Keratinocyte (primary cell): ENCODE results near the gene TMEM178A. TPM values are rescaled to one million over a fixed set of nuclear protein-coding genes. Genes with fewer than 3 reads are reported as not detected.

Experiments used
- DNase-seq: peaks from one replicate; pipeline ENCODE4 v3.0.0-alpha.2; 2011; ENCODE audit warnings: low read depth, missing footprints, low spot score
- FAIRE-seq: peaks from 2 replicates; lab custom pipeline; 2011; peaks lifted over from hg19 to GRCh38; lab: Jason Lieb, UNC
- H2AFZ ChIP-seq: 2 replicates; pipeline ENCODE4 v1.6.0; 2012; ENCODE audit warnings: low read length, control low read depth, inconsistent platforms; ENCODE audit not compliant: control insufficient read depth
- H3K27ac ChIP-seq: 2 replicates; pipeline ENCODE4 v1.5.1; 2011; ENCODE audit warnings: low read length; ENCODE audit not compliant: control insufficient read depth, insufficient read depth
- H3K27me3 ChIP-seq: 3 replicates; pipeline ENCODE4 v1.6.0; 2011; ENCODE audit warnings: low read length; ENCODE audit not compliant: control insufficient read depth, insufficient read depth; ENCODE audit errors: extremely low read depth
- H3K36me3 ChIP-seq, 2 experiments: 2 replicates in 1 of 2; 3 replicates in 1 of 2; pipeline ENCODE4 v1.5.1; 2011; ENCODE audit warnings: low read length in 2 of 2, mild to moderate bottlenecking in 1 of 2; ENCODE audit not compliant: control insufficient read depth in 2 of 2, insufficient read depth in 2 of 2; ENCODE audit errors: extremely low read depth in 1 of 2
- H3K4me1 ChIP-seq: 3 replicates; pipeline ENCODE4 v1.5.1; 2011; ENCODE audit warnings: low read length; ENCODE audit not compliant: control insufficient read depth, insufficient read depth; ENCODE audit errors: extremely low read depth
- H3K4me2 ChIP-seq: 3 replicates; pipeline ENCODE4 v1.6.0; 2011; ENCODE audit warnings: low read depth, low read length; ENCODE audit not compliant: control insufficient read depth, insufficient read depth; ENCODE audit errors: extremely low read depth
- H3K4me3 ChIP-seq, 3 experiments: fragments of 200-600 bp in 1 of 3; sonication (generic) in 1 of 3; 2 replicates in 2 of 3; 3 replicates in 1 of 3; pipeline ENCODE4 v1.5.1; 2011 to 2016; ENCODE audit warnings: low read length in 3 of 3, mild to moderate bottlenecking in 3 of 3, control low read depth in 2 of 3, inconsistent platforms in 1 of 3, low read depth in 1 of 3, mixed read lengths in 1 of 3, mixed run types in 1 of 3, moderate library complexity in 1 of 3; ENCODE audit not compliant: control insufficient read depth in 2 of 3, insufficient read depth in 2 of 3; ENCODE audit errors: extremely low read depth in 1 of 3
- H3K79me2 ChIP-seq: 2 replicates; pipeline ENCODE4 v1.6.0; 2012; ENCODE audit warnings: low read length; ENCODE audit not compliant: control insufficient read depth, insufficient read depth
- H3K9ac ChIP-seq: 3 replicates; pipeline ENCODE4 v1.6.0; 2011; ENCODE audit warnings: low read length; ENCODE audit not compliant: control insufficient read depth, insufficient read depth; ENCODE audit errors: extremely low read depth
- H3K9me1 ChIP-seq: 3 replicates; pipeline ENCODE4 v1.6.0; 2011; ENCODE audit warnings: low read length; ENCODE audit not compliant: control insufficient read depth, insufficient read depth; ENCODE audit errors: extremely low read depth
- H3K9me3 ChIP-seq: 2 replicates; pipeline ENCODE4 v1.5.1; 2012; ENCODE audit warnings: low read depth, low read length; ENCODE audit not compliant: control insufficient read depth
- H4K20me1 ChIP-seq: 3 replicates; pipeline ENCODE4 v1.6.0; 2011; ENCODE audit warnings: low read length; ENCODE audit not compliant: control insufficient read depth, insufficient read depth; ENCODE audit errors: extremely low read depth
- EZH2 ChIP-seq: IDR thresholded peaks from one replicate; pipeline ENCODE4 v1.6.1; 2012; ENCODE audit warnings: inconsistent platforms, mild to moderate bottlenecking, low read length, moderate library complexity
- dilution Hi-C: fragments of 300-500 bp; cut with MboI; formaldehyde crosslinking; loops from one replicate; pipeline ENCODE4 v1.7.0; 2020; ENCODE audit warnings: low sequenced_read_pairs; ENCODE audit not compliant: extremely low pct_ligation_motif_present
- polyA plus RNA-seq, 5 experiments: library from polyadenylated mRNA; depleted of rRNA in 3 of 5; stranded (reverse) in 3 of 5; stranded (forward) in 1 of 5; unstranded in 1 of 5; fragments of >200 nt; gene quantifications; 1 replicate in 1 of 5; 2 replicates in 3 of 5; 3 replicates in 1 of 5; pipeline versions ENCODE4 v1.2.1 to v1.2.3, GENCODE V29; 2011 to 2012; ENCODE audit warnings: missing spikeins in 2 of 5, low read depth in 1 of 5, low replicate concordance in 1 of 5
- TF ChIP-seq, protein P1 (sequence below), 3 experiments: IDR thresholded peaks in 1 of 3; conservative IDR thresholded peaks in 1 of 3; optimal IDR thresholded peaks in 1 of 3; 2 replicates in 2 of 3; 3 replicates in 1 of 3; pipeline versions ENCODE3 to v1.5.1; 2011; ENCODE audit warnings: low read length in 3 of 3, mild to moderate bottlenecking in 3 of 3, moderate library complexity in 2 of 3, control low read depth in 1 of 3, inconsistent platforms in 1 of 3; ENCODE audit not compliant: insufficient read depth in 2 of 3; ENCODE audit errors: extremely low read depth in 1 of 3

The TMEM178A gene
- polyA plus RNA-seq, 1 donor (not counting 4 experiments of a cell fraction or from before 2014, with no cell fraction given): 0.07 TPM

DNA sequence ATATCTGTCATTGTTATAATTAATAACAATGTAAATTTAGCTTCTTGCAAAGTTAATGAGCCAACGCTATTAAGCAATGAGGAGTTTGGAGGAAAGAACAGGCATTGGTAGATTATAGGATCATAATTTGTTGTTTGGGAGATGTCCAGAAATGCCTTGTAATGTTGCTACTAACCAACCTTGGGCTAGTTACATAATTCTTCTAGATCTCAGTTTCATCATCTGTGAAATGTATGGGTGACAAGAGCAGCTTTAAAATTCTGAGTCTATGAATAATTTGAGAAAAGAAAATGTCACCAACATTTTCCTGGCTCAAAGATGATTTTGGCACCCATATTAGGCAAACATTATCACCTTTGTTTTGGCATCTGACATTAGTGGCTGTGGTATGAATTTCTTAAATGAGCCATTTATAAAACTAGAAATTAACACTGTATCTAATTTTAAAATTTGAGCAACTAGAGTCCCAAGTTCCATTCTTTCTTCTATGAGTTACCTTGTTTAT lies 2.9 kb downstream of the TMEM178A start:
- dilution Hi-C loops: no loop called here
- peaks cover 84% of the 10 kb centered on the region for H3K27me3 ChIP-seq
- FAIRE-seq: no peak

DNA sequence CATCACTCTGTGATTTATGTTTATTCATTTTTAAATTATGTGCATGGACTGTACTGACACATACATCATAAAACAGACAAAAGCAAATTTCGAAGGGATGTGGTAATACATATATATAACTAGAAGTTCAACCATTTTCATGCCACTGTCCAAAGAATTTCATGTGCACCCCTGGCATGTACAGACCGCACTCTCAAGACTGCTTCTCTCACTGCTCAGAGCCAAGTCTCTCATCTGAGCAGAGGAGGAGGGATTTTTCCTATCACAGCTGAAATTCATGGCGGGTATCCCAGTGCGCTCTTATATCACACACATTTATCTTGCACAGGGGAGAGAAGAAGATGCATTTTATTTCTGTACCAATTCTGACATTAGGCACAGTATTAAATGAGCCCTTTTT lies 5.9 kb downstream of the TMEM178A start:
- no peaks in the 10 kb centered on the region for H3K79me2 ChIP-seq
- H3K4me1 ChIP-seq: no peaks in the 10 kb centered on the region
- H3K9me1 ChIP-seq: no peaks in the 10 kb centered on the region
- dilution Hi-C loops: no loop called here
- peaks cover 3% of the 10 kb centered on the region for H4K20me1 ChIP-seq
- H3K9ac ChIP-seq: no peak overlapping the region
- H2AFZ ChIP-seq: no peak overlapping the region
- FAIRE-seq (no peak), DNase-seq (no peak)
- H3K27ac ChIP-seq: no peak overlapping the region
- H3K4me3 ChIP-seq: no peak overlapping the region
- H3K36me3 ChIP-seq: no peaks in the 10 kb centered on the region
- peak; percentile 62 for TF ChIP-seq EZH2
- TF ChIP-seq, protein P1, sequence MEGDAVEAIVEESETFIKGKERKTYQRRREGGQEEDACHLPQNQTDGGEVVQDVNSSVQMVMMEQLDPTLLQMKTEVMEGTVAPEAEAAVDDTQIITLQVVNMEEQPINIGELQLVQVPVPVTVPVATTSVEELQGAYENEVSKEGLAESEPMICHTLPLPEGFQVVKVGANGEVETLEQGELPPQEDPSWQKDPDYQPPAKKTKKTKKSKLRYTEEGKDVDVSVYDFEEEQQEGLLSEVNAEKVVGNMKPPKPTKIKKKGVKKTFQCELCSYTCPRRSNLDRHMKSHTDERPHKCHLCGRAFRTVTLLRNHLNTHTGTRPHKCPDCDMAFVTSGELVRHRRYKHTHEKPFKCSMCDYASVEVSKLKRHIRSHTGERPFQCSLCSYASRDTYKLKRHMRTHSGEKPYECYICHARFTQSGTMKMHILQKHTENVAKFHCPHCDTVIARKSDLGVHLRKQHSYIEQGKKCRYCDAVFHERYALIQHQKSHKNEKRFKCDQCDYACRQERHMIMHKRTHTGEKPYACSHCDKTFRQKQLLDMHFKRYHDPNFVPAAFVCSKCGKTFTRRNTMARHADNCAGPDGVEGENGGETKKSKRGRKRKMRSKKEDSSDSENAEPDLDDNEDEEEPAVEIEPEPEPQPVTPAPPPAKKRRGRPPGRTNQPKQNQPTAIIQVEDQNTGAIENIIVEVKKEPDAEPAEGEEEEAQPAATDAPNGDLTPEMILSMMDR (optimal IDR thresholded peaks at IDR 0.05 in 1 of 3, IDR thresholded peaks at IDR 0.05 in 1 of 3, conservative IDR thresholded peaks at IDR 0.05 in 1 of 3; ENCODE audit: extremely low read depth in 1 of 3, insufficient read depth in 2 of 3, low read length in 3 of 3): no peak
- H3K27me3 ChIP-seq: peaks cover 71% of the 10 kb centered on the region
- no peaks in the 10 kb centered on the region for H3K9me3 ChIP-seq
- no peak overlapping the region for H3K4me2 ChIP-seq

More for the DNA sequence above, 2.9 kb downstream of the TMEM178A start:
- no peak for TF ChIP-seq EZH2
- TF ChIP-seq, protein P1 (optimal IDR thresholded peaks at IDR 0.05 in 1 of 3, IDR thresholded peaks at IDR 0.05 in 1 of 3, conservative IDR thresholded peaks at IDR 0.05 in 1 of 3; ENCODE audit: extremely low read depth in 1 of 3, insufficient read depth in 2 of 3, low read length in 3 of 3): no peak
- Histone ChIP-seq H3K79me2 (no peaks in the 10 kb centered on the region), H3K36me3 (no peaks in the 10 kb centered on the region), H3K9ac (no peak overlapping the region), H4K20me1 (peaks cover 6% of the 10 kb centered on the region), H3K4me1 (no peaks in the 10 kb centered on the region), H3K9me3 (no peaks in the 10 kb centered on the region), H3K9me1 (no peaks in the 10 kb centered on the region), H3K4me3 (no peak overlapping the region), H3K4me2 (no peak overlapping the region), H3K27ac (no peak overlapping the region), H2AFZ (no peak overlapping the region)
- DNase-seq: no peak
